ENCODE results near the gene MEGF11. TPM values are rescaled to one million over a fixed set of nuclear protein-coding genes. Genes with fewer than 3 reads are reported as not detected.

The MEGF11 gene
- polyA plus RNA-seq, 1 of the 3 experiments (the other 2 are of a cell fraction): not detected

DNA sequence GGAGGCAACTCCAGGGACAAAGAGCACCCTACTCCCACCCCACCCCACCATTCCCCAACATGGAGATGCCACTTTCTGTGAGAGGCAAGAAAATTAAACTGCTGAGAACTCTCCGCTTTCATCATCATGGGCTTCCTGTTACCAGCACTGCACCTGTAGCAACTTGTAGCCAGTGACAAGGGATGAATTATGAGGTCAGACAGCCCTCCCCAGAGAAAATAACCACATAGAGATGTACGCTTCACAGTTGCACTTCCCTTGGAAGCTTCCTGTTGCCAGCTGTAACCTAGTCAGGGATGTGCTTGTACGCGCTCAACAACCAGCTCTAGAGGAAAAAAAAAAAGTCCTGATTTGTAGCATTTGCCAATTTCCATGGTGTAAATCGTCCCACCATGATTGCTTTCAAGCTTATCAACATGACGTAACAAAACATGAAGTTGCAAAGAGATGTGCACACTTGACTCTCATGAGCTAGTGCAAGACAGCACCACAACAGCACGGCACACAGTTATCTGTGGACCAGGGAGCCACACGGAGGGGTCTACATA is 238.8 kb downstream of the MEGF11 start:
- ChIA-PET CTCF (no interaction called here), POLR2A (interaction anchor here (0.7 to 1.0 kb wide), 2 partner anchors 8 to 14 kb away, joined by 3 to 4 read pairs; no protein-coding TSS in a partner anchor)
- no peaks in the 10 kb centered on the region for H3K27me3 ChIP-seq (ENCODE audit: insufficient read depth)
- no peak overlapping the region for H3K4me2 ChIP-seq
- 53% methylated on average over 8 of the region's 8 CpGs for WGBS (ENCODE audit: low lambda C conversion rate)
- H3K79me2 ChIP-seq (ENCODE audit: insufficient read depth): no peaks in the 10 kb centered on the region
- TF ChIP-seq RAD21 (IDR thresholded peaks at IDR 0.05; ENCODE audit: low read length) (no peak), EP300 (IDR thresholded peaks at IDR 0.05; ENCODE audit: borderline replicate concordance in 1 of 2, low read depth in 1 of 2, low read length in 1 of 2) (no peak), TAF1 (IDR thresholded peaks at IDR 0.05; ENCODE audit: borderline replicate concordance, low read depth, low read length) (no peak), FOSL2 (IDR thresholded peaks at IDR 0.05; ENCODE audit: borderline replicate concordance, low read depth) (no peak), EZH2phosphoT487 (IDR thresholded peaks at IDR 0.05; ENCODE audit: borderline replicate concordance, low read depth) (no peak), SMC3 (IDR thresholded peaks at IDR 0.05; ENCODE audit: low read depth, low read length) (no peak), YY1 (IDR thresholded peaks at IDR 0.05; ENCODE audit: low read depth) (no peak), CHD2 (IDR thresholded peaks at IDR 0.05; ENCODE audit: low read length, partially characterized antibody) (no peak)
- TF ChIP-seq, protein P1, sequence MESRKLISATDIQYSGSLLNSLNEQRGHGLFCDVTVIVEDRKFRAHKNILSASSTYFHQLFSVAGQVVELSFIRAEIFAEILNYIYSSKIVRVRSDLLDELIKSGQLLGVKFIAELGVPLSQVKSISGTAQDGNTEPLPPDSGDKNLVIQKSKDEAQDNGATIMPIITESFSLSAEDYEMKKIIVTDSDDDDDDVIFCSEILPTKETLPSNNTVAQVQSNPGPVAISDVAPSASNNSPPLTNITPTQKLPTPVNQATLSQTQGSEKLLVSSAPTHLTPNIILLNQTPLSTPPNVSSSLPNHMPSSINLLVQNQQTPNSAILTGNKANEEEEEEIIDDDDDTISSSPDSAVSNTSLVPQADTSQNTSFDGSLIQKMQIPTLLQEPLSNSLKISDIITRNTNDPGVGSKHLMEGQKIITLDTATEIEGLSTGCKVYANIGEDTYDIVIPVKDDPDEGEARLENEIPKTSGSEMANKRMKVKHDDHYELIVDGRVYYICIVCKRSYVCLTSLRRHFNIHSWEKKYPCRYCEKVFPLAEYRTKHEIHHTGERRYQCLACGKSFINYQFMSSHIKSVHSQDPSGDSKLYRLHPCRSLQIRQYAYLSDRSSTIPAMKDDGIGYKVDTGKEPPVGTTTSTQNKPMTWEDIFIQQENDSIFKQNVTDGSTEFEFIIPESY (IDR thresholded peaks at IDR 0.05; ENCODE audit: borderline replicate concordance, low read depth): no peak
- TF ChIP-seq, protein P2, sequence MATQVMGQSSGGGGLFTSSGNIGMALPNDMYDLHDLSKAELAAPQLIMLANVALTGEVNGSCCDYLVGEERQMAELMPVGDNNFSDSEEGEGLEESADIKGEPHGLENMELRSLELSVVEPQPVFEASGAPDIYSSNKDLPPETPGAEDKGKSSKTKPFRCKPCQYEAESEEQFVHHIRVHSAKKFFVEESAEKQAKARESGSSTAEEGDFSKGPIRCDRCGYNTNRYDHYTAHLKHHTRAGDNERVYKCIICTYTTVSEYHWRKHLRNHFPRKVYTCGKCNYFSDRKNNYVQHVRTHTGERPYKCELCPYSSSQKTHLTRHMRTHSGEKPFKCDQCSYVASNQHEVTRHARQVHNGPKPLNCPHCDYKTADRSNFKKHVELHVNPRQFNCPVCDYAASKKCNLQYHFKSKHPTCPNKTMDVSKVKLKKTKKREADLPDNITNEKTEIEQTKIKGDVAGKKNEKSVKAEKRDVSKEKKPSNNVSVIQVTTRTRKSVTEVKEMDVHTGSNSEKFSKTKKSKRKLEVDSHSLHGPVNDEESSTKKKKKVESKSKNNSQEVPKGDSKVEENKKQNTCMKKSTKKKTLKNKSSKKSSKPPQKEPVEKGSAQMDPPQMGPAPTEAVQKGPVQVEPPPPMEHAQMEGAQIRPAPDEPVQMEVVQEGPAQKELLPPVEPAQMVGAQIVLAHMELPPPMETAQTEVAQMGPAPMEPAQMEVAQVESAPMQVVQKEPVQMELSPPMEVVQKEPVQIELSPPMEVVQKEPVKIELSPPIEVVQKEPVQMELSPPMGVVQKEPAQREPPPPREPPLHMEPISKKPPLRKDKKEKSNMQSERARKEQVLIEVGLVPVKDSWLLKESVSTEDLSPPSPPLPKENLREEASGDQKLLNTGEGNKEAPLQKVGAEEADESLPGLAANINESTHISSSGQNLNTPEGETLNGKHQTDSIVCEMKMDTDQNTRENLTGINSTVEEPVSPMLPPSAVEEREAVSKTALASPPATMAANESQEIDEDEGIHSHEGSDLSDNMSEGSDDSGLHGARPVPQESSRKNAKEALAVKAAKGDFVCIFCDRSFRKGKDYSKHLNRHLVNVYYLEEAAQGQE (IDR thresholded peaks at IDR 0.05; ENCODE audit: low read depth, low read length): no peak
- TF ChIP-seq, protein P3, sequence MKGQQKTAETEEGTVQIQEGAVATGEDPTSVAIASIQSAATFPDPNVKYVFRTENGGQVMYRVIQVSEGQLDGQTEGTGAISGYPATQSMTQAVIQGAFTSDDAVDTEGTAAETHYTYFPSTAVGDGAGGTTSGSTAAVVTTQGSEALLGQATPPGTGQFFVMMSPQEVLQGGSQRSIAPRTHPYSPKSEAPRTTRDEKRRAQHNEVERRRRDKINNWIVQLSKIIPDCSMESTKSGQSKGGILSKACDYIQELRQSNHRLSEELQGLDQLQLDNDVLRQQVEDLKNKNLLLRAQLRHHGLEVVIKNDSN (IDR thresholded peaks at IDR 0.05; ENCODE audit: borderline replicate concordance, low read depth): no peak
- no peak overlapping the region for H3K27ac ChIP-seq (ENCODE audit: low read depth in 2 of 2, low read length in 1 of 2)
- H3F3A ChIP-seq (replicated peaks; ENCODE audit: insufficient read depth): no peaks in the 10 kb centered on the region
- no peak for DNase-seq
- H4K20me1 ChIP-seq (ENCODE audit: insufficient read depth): no peaks in the 10 kb centered on the region
- H2AFZ ChIP-seq (ENCODE audit: low read depth): no peak overlapping the region
- no peaks in the 10 kb centered on the region for H3K9me3 ChIP-seq
- peaks cover 0 to 11% of the 10 kb centered on the region in 2 experiments; a peak in 1 of 4 replicates for H3K4me1 ChIP-seq (ENCODE audit: control insufficient read depth in 1 of 2, insufficient read depth in 2 of 2, low read depth in 1 of 2, low read length in 1 of 2)
- H3K4me3 ChIP-seq (ENCODE audit: low read depth in 2 of 2, low read length in 1 of 2): no peak overlapping the region
- H3K9me2 ChIP-seq: no peaks in the 10 kb centered on the region
- no peak overlapping the region for H3K9ac ChIP-seq
- no peaks in the 10 kb centered on the region for H3K36me3 ChIP-seq (replicated peaks in 1 of 2; ENCODE audit: control insufficient read depth in 1 of 2, insufficient read depth in 2 of 2, low read length in 1 of 2)
